Calu3 (cell line): ENCODE measurements around the gene RCVRN. TPM values are rescaled to one million over a fixed set of nuclear protein-coding genes. Genes with fewer than 3 reads are reported as not detected.

Experiments used
- BruUV-seq: library from RNA; stranded (reverse); fragments of 400-500 nt; replicated peaks from 2 replicates; lab custom pipeline; 2021; lab: Mats Ljungman, UMichigan
- CTCF ChIA-PET: fragments of 300-600 bp; sonication (Branson Sonifier 250); formaldehyde crosslinking; loops from one replicate; lab custom pipeline; 2022; ENCODE audit warnings: antibody characterized with exemption; lab: Charles Lee
- DNase-seq: peaks from one replicate; pipeline ENCODE4 v3.0.0; 2022
- H3K27ac Mint-ChIP-seq: one replicate; pipeline ENCODE4 v1.8.0; 2022; ENCODE audit warnings: mixed read lengths; ENCODE audit not compliant: unreplicated experiment
- H3K27me3 Mint-ChIP-seq: one replicate; pipeline ENCODE4 v1.8.0; 2022; ENCODE audit warnings: mixed read lengths; ENCODE audit not compliant: unreplicated experiment
- H3K36me3 Mint-ChIP-seq: one replicate; pipeline ENCODE4 v1.8.0; 2022; ENCODE audit warnings: mild to moderate bottlenecking, moderate library complexity, mixed read lengths; ENCODE audit not compliant: insufficient read depth, unreplicated experiment
- H3K4me1 Mint-ChIP-seq: one replicate; pipeline ENCODE4 v1.8.0; 2022; ENCODE audit warnings: mild to moderate bottlenecking, low read depth, mixed read lengths; ENCODE audit not compliant: unreplicated experiment
- H3K4me3 Mint-ChIP-seq: one replicate; pipeline ENCODE4 v1.8.0; 2022; ENCODE audit warnings: mild to moderate bottlenecking, low read depth, moderate library complexity, mixed read lengths; ENCODE audit not compliant: unreplicated experiment
- H3K9me3 Mint-ChIP-seq: one replicate; pipeline ENCODE4 v1.8.0; 2022; ENCODE audit warnings: low read depth, mixed read lengths; ENCODE audit not compliant: unreplicated experiment
- CTCF ChIP-seq: fragments of 200-600 bp; IDR thresholded peaks from one replicate; pipeline ENCODE4 v1.8.0; 2022; ENCODE audit warnings: antibody characterized with exemption; ENCODE audit not compliant: unreplicated experiment
- intact Hi-C: fragments of 100-400 bp; cut with micrococcal nuclease; formaldehyde crosslinking; loops from one replicate; pipeline ENCODE4 v1.10.0; 2022; ENCODE audit not compliant: unreplicated experiment
- total RNA-seq: library from RNA; stranded (reverse); gene quantifications from 2 replicates; pipeline ENCODE4 v1.2.3, GENCODE V29; 2022

The RCVRN gene
- total RNA-seq, 1 experiment from 2014 or later: not detected

GRCh38 chr17:9940841-9941240 lies 35.8 kb upstream of the RCVRN start:
- H3K9me3 Mint-ChIP-seq: no peaks in the 10 kb centered on the region
- no peak for DNase-seq

GRCh38 chr17:9938764-9939163 lies 33.7 kb upstream of the RCVRN start:
- no peak overlapping the region for H3K4me3 Mint-ChIP-seq
- H3K4me1 Mint-ChIP-seq: no peaks in the 10 kb centered on the region
- BruUV-seq: no TSS peak
- no peak for TF ChIP-seq CTCF
- H3K9me3 Mint-ChIP-seq: no peaks in the 10 kb centered on the region
- no peak overlapping the region for H3K27ac Mint-ChIP-seq
- intact Hi-C loops: no loop called here
- no peaks in the 10 kb centered on the region for H3K27me3 Mint-ChIP-seq
- CTCF ChIA-PET: no interaction called here
- DNase-seq: no peak
- no peaks in the 10 kb centered on the region for H3K36me3 Mint-ChIP-seq

More at GRCh38 chr17:9940841-9941240, 35.8 kb upstream of the RCVRN start:
- CTCF ChIA-PET: no interaction called here
- H3K4me3 Mint-ChIP-seq: no peak overlapping the region
- TF ChIP-seq CTCF: no peak
- H3K27ac Mint-ChIP-seq: no peak overlapping the region
- intact Hi-C loops: no loop called here
- BruUV-seq: no TSS peak
- no peaks in the 10 kb centered on the region for H3K4me1 Mint-ChIP-seq
- H3K27me3 Mint-ChIP-seq: peaks cover 12% of the 10 kb centered on the region
- H3K36me3 Mint-ChIP-seq: no peaks in the 10 kb centered on the region

- intact Hi-C loops: no loop called here
- no peak for DNase-seq
- TF ChIP-seq CTCF: no peak
- Mint-ChIP-seq H3K27ac (no peak overlapping the region), H3K27me3 (no peaks in the 10 kb centered on the region), H3K36me3 (no peaks in the 10 kb centered on the region), H3K4me3 (no peak overlapping the region), H3K9me3 (no peaks in the 10 kb centered on the region), H3K4me1 (no peaks in the 10 kb centered on the region)
- CTCF ChIA-PET: no interaction called here
- BruUV-seq: no TSS peak
Measured at GRCh38 chr17:9937901-9938300, 32.8 kb upstream of the RCVRN start.

- no peaks in the 10 kb centered on the region for H3K27me3 Mint-ChIP-seq
- intact Hi-C loops: no loop called here
- CTCF ChIA-PET: no interaction called here
- no peaks in the 10 kb centered on the region for H3K9me3 Mint-ChIP-seq
- BruUV-seq: no TSS peak
- TF ChIP-seq CTCF: no peak
- H3K36me3 Mint-ChIP-seq: no peaks in the 10 kb centered on the region
- H3K4me3 Mint-ChIP-seq: no peak overlapping the region
- no peaks in the 10 kb centered on the region for H3K4me1 Mint-ChIP-seq
- DNase-seq: no peak
- H3K27ac Mint-ChIP-seq: no peak overlapping the region
Measured at GRCh38 chr17:9937241-9937761, 32.2 kb upstream of the RCVRN start.
